ENCODE measurements around the gene RAD51AP2. TPM values are rescaled to one million over a fixed set of nuclear protein-coding genes. Genes with fewer than 3 reads are reported as not detected.

Gene RAD51AP2
- not detected in 2 replicates for total RNA-seq

DNA sequence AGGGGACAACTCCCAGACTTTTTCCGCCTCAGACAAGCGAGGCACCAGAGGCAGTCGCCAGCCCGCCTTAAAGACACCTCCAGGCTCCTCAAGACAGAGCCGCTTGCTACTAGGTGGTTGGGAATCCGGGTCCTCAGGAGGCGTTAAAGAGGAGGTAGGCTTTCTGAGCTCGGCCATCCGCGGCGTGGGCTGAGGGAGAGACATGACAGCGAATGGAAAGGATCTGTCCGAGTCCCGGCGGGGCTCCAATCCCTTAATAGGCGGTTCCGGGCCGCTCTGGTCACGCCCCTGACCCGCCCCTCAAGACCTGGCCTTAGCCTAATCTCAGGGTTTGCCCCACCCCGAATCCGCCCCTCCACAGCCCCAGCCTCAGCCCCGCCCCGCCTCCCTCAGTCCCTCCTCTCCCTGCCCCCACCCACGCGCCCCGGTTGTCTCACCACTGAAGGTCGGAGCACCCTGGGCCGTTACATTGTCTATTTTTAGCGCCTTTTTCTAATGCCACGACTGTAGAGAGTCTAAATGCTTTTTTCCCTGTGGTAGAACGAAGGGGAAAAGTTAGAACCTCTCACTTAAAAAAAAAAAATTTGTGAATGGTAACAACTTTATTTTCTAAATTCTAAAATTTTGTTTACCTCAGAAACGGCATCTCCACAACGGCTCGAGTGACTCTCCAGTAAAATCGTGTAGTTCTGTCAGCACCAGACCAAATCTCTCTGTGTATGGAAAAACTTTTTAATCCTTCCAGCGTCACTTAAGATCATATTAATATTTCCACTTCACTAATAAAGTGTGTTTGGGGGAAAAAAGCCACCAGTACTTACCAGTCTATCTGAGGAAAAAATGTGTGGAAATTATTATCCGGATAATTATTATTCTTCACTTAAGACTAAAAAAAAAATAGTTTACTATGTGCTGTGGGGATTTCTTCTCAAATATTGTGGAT, at the start of gene RAD51AP2:
TSS of gene RAD51AP2 (minus strand) at position 229 of the 943 bp plus-strand sequence. CDS start at position 204, 25 bp downstream.

DNA sequence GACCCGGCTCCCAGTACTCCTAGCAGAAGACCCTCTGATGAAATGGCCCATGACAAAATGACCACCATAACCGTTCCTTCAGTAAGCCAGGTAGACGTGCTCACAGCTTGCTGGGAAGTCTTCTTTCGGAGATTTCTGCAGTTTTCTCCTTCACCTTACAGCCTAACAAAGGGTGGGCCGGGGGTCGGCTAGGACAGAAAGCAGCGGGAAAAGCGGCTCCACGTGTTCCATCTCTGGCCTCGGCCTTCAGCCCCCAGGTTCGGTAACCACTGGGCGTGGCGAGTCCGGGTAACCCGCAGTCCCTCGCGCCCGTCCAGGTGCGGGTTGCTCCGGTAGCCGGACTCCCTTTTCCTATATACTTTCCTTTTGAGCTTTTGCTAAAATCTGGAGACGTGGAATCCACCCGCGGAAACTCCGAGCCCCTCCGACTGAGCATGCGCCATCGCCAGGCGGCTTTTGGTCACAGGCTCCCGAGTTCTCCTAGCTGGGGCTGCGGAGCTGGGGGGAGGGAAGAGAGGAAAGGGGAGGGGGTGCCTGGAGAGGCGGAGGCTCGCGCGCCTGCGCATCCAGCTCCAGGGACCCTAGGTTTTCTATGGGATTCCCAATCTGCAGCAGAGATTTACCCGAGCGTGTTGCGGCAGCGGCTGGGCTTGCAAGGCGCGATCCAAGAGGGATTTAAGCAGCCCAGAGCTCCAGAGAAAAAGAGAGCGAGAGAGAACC, 22.0 kb upstream of the RAD51AP2 start, which contains the start of gene VSNL1:
TSS of gene VSNL1 (plus strand) at position 604 of the 720 bp plus-strand sequence. CDS start 51,379 bp downstream, outside the sequence.

Other genes starting within 250 kb of the RAD51AP2 start
- gene VSNL1, start 22.3 kb upstream of the RAD51AP2 start, total RNA-seq: 0.16 TPM in 1 of 2 replicates, not detected in the other
- gene SMC6, start 235.4 kb upstream of the RAD51AP2 start, total RNA-seq: 17.6 and 19.1 TPM in 2 replicates
- 9.4 and 14.1 TPM in 2 replicates for gene GEN1, start 235.7 kb upstream of the RAD51AP2 start, total RNA-seq